ENCODE results near the gene CLP1. TPM values are rescaled to one million over a fixed set of nuclear protein-coding genes. Genes with fewer than 3 reads are reported as not detected.

The CLP1 gene
- total RNA-seq, 1 donor from 2014 or later = 31.1 TPM

DNA sequence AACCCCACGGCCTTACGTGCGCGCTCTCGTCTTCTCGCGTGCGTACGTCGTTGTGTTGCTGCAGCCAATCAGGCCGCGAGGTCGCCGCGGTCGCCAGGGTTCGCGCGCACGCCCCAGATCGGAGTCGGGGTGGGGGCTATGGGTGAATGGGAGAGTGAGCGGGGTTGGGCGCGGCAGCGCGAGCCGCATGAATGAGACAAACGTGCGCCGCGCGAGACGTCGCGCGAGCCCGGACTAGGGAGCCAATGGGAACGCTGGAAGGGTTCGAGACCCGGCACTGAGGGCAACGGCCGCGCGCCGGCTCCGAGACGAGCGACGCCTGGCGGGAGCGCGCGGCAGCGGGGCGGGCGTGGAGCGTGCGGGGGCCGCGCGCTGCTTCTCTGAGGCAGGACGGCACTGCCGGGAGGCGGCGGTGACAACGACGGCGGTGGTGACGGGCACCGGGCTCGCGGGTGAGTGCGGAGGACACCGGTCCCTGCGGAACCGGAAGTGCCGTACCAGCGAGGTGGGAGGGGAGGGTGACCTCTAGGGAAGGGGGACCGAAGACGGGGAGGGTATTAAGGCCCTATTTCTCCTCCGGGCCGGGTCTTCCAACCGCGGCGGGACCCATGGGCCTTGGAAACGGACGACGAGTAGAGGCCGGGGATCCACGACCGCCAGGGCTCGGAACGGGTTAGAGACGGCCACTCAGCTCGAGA is 10.3 kb downstream of the CLP1 start, which contains the start of gene ZDHHC5:
TSS of gene ZDHHC5 (plus strand) at position 379 of the 698 bp plus-strand sequence. CDS start 4,977 bp downstream, outside the sequence.
- H3K4me1 Mint-ChIP-seq (ENCODE audit: unreplicated experiment) = peaks cover 29% of the 10 kb centered on the region
- H3K36me3 Mint-ChIP-seq (ENCODE audit: low read depth, unreplicated experiment) = peaks cover 27% of the 10 kb centered on the region
- H3K27me3 Mint-ChIP-seq (ENCODE audit: unreplicated experiment) = peaks cover 21% of the 10 kb centered on the region
- peak within 1 kb of the TSS; percentile 100 for H3K27ac Mint-ChIP-seq (ENCODE audit: unreplicated experiment)
- H3K4me3 Mint-ChIP-seq (ENCODE audit: unreplicated experiment) = peak within 1 kb of the TSS; percentile 100
- TF ChIP-seq, protein P1, sequence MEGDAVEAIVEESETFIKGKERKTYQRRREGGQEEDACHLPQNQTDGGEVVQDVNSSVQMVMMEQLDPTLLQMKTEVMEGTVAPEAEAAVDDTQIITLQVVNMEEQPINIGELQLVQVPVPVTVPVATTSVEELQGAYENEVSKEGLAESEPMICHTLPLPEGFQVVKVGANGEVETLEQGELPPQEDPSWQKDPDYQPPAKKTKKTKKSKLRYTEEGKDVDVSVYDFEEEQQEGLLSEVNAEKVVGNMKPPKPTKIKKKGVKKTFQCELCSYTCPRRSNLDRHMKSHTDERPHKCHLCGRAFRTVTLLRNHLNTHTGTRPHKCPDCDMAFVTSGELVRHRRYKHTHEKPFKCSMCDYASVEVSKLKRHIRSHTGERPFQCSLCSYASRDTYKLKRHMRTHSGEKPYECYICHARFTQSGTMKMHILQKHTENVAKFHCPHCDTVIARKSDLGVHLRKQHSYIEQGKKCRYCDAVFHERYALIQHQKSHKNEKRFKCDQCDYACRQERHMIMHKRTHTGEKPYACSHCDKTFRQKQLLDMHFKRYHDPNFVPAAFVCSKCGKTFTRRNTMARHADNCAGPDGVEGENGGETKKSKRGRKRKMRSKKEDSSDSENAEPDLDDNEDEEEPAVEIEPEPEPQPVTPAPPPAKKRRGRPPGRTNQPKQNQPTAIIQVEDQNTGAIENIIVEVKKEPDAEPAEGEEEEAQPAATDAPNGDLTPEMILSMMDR (IDR thresholded peaks at IDR 0.05; ENCODE audit: unreplicated experiment) = peak; percentile 80
- peak; percentile 97 for DNase-seq (ENCODE audit: low spot score)
- H3K9me3 Mint-ChIP-seq (ENCODE audit: unreplicated experiment) = no peaks in the 10 kb centered on the region

DNA sequence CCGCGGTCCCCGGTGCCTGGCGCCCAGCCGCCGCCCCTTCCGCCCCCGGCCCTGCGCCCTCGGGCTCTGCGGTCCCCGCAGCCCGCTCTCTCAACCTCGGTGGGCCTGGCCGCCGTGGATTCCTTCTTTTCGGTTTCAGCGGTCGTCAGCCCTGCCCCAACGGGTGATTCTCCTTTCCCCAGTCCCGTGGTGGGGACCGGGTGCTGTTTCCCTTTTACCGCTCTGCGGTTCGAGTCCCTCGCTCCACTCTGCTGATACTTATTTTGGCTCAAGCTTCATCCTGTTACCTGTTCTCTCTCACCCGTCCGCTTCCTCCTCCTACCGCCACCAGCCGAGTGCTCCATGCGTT is 10.8 kb downstream of the CLP1 start:
- Mint-ChIP-seq H3K4me1 (ENCODE audit: unreplicated experiment) (peaks cover 29% of the 10 kb centered on the region), H3K9me3 (ENCODE audit: unreplicated experiment) (no peaks in the 10 kb centered on the region), H3K36me3 (ENCODE audit: low read depth, unreplicated experiment) (peaks cover 32% of the 10 kb centered on the region), H3K27ac (ENCODE audit: unreplicated experiment) (peak overlapping the region; percentile 99), H3K4me3 (ENCODE audit: unreplicated experiment) (peak overlapping the region; percentile 100), H3K27me3 (ENCODE audit: unreplicated experiment) (peaks cover 21% of the 10 kb centered on the region)
- no peak for DNase-seq (ENCODE audit: low spot score)
- TF ChIP-seq, protein P1 (IDR thresholded peaks at IDR 0.05; ENCODE audit: unreplicated experiment) = no peak

DNA sequence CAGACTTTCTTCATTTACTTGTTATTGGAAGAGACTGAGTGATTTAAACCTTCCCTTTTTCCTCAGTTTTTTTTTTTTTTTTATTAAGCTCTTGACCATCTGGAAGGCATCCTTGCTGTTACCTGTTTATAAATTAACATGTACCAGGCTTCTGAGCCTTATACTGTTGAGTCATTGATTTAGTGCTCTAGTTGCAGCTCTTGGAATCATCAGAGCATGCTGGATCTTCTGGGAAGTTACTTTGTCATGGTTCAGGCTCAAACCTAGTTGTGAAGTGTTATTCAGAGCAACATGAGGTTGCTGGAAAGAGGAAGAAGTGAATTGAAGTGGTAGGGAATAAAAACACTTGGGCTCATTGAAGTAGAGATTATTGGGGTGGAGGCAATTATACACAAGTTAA is 16.7 kb downstream of the CLP1 start:
- TF ChIP-seq, protein P1 (IDR thresholded peaks at IDR 0.05; ENCODE audit: unreplicated experiment) = no peak
- H3K36me3 Mint-ChIP-seq (ENCODE audit: low read depth, unreplicated experiment) = peaks cover 24% of the 10 kb centered on the region

DNA sequence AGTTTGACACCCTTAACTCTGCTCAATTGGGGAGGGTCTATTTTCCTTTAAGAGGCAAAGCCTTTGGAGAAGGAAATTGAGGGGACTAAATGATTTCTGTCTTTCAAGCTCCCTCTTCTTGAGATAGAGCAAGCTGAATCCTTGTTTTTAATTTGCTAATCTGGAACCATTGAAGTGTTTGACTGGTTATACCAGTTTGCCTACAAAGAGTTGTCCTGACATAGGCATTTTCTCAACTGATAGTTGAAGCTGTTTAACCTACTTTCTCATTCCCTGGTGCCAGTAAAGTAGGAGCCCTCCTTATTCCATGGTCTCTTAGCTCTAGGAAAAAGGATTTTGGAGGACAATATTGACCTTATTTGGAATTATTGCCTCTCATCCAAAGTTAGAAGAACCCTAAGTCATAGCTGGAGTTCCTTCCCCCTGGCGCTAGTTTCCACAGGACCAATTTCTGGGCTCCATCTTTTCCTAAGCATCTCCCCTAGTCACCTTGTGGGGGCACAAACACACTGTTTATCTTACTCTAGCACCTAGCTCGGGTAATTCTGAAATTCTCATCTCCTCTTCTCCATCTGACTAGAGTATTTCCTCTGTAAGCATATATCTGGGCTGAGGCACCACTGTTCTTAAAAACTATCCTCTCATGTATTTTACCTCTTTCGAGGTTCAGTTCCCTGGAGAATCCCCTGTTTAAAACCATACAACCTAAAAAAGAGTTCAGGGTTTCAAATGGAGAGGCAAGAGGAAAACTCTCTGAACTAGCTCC is 17.8 kb downstream of the CLP1 start:
- Mint-ChIP-seq H3K4me3 (ENCODE audit: unreplicated experiment) (no peak overlapping the region), H3K27ac (ENCODE audit: unreplicated experiment) (no peak overlapping the region), H3K36me3 (ENCODE audit: low read depth, unreplicated experiment) (peaks cover 24% of the 10 kb centered on the region), H3K27me3 (ENCODE audit: unreplicated experiment) (no peaks in the 10 kb centered on the region), H3K4me1 (ENCODE audit: unreplicated experiment) (peaks cover 6% of the 10 kb centered on the region), H3K9me3 (ENCODE audit: unreplicated experiment) (no peaks in the 10 kb centered on the region)
- DNase-seq (ENCODE audit: low spot score) = no peak
- TF ChIP-seq, protein P1 (IDR thresholded peaks at IDR 0.05; ENCODE audit: unreplicated experiment) = no peak

More for the DNA sequence above, 16.7 kb downstream of the CLP1 start:
- Mint-ChIP-seq H3K4me1 (ENCODE audit: unreplicated experiment) (peaks cover 12% of the 10 kb centered on the region), H3K27me3 (ENCODE audit: unreplicated experiment) (no peaks in the 10 kb centered on the region), H3K4me3 (ENCODE audit: unreplicated experiment) (no peak overlapping the region), H3K27ac (ENCODE audit: unreplicated experiment) (no peak overlapping the region), H3K9me3 (ENCODE audit: unreplicated experiment) (no peaks in the 10 kb centered on the region)
- DNase-seq (ENCODE audit: low spot score) = no peak

DNA sequence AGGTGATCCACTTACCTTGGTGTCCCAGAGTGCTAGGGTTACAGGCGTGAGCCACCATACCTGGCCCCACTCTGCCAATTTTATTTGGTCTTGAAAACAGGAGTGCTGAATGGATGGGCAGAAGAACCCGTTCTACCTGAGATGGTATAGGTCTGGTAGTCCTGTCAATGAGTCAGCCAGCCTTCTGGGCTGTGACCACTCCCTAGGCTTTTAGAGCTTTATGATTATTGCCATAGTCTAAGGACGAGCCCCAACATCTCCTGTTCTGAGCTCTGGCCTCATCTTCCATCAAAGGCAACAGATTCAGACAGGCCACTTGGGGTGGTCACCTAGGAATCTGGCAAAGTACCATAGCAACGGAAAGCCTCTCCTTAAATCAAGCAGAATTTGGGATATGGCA is 21.8 kb downstream of the CLP1 start:
- TF ChIP-seq, protein P1 (IDR thresholded peaks at IDR 0.05; ENCODE audit: unreplicated experiment) = no peak
- peaks cover 7% of the 10 kb centered on the region for H3K4me1 Mint-ChIP-seq (ENCODE audit: unreplicated experiment)
- H3K36me3 Mint-ChIP-seq (ENCODE audit: low read depth, unreplicated experiment) = peaks cover 29% of the 10 kb centered on the region
- H3K27ac Mint-ChIP-seq (ENCODE audit: unreplicated experiment) = no peak overlapping the region
- no peak overlapping the region for H3K4me3 Mint-ChIP-seq (ENCODE audit: unreplicated experiment)
- no peaks in the 10 kb centered on the region for H3K27me3 Mint-ChIP-seq (ENCODE audit: unreplicated experiment)
- no peaks in the 10 kb centered on the region for H3K9me3 Mint-ChIP-seq (ENCODE audit: unreplicated experiment)
- no peak for DNase-seq (ENCODE audit: low spot score)

All from endothelial cell (in vitro differentiated cells).